HL-60 (cell line): Measurements from ENCODE around the gene FAM24B.

Experiments
- CTCF ChIP-seq: IDR thresholded peaks from one replicate; pipeline ENCODE4 v1.5.1; 2011; ENCODE audit warnings: low read length, control low read depth, inconsistent platforms; ENCODE audit not compliant: insufficient read depth
- POLR2AphosphoS5 ChIP-seq: IDR thresholded peaks from 2 replicates; pipeline ENCODE4 v1.6.1; 2012; ENCODE audit warnings: low read depth
- REST ChIP-seq: IDR thresholded peaks from 2 replicates; pipeline ENCODE4 v1.6.1; 2012; ENCODE audit warnings: low read depth; ENCODE audit not compliant: insufficient replicate concordance

GRCh38 chr10:122830273-122830964, 49.0 kb downstream of the FAM24B start:
- no peak for TF ChIP-seq POLR2AphosphoS5
- TF ChIP-seq CTCF, result no peak
- no peak for TF ChIP-seq REST
